Activated CD4-positive, CD25-positive, alpha-beta regulatory T cell treated with anti-CD3 and anti-CD28 coated beads, Interleukin-2, amount 50 U/mL, for 72 hours (primary cell): ENCODE data around the gene LFNG.

Experiments used
- DNase-seq: peaks from one replicate; pipeline ENCODE4 v3.0.0; 2021

The LFNG gene

GRCh38 chr7:2576742-2577491, 57.3 kb downstream of the LFNG start:
- DNase-seq: no peak
